HCT116 (cell line): ENCODE results near the gene FIBCD1. TPM values are rescaled to one million over a fixed set of nuclear protein-coding genes. Genes with fewer than 3 reads are reported as not detected.

Experiments used
- ATAC-seq: fragments of 200-7000 bp; cut with Tn5 transposase; 2 replicates; pipeline ENCODE4 v1.9.1; 2020; ENCODE audit warnings: mild to moderate bottlenecking, moderate library complexity
- BruUV-seq: library from RNA; stranded (reverse); fragments of 400-500 nt; replicated peaks from 2 replicates; lab custom pipeline; 2021; lab: Mats Ljungman, UMichigan
- CTCF ChIA-PET: fragments of 300-600 bp; sonication (Branson Sonifier 250); formaldehyde crosslinking; loops from one replicate; lab custom pipeline; 2021; ENCODE audit warnings: antibody characterized with exemption; lab: Charles Lee
- POLR2A ChIA-PET: fragments of 300-600, 350-600 bp; sonication (Branson Sonifier 250); formaldehyde crosslinking; loops from one replicate; lab custom pipeline; 2021; ENCODE audit warnings: antibody characterized with exemption; lab: Charles Lee
- RAD21 ChIA-PET, 2 experiments: fragments of 300-600 bp; sonication (Branson Sonifier 250); formaldehyde crosslinking; loops; one replicate each; lab custom pipeline; 2023; ENCODE audit warnings: low total read pairs in 2 of 2; ENCODE audit not compliant: uncharacterized antibody in 2 of 2, unreplicated experiment in 2 of 2, low non-redundant PET in 1 of 2; lab: Charles Lee
- DNase-seq: peaks from one replicate; pipeline ENCODE4 v3.0.0-alpha.2; 2010; ENCODE audit warnings: low read depth, low spot score
- H2AFZ ChIP-seq: fragments of 200-600 bp; shearing (Covaris generic), sonication (generic); 2 replicates; pipeline ENCODE4 v1.6.1; 2017; ENCODE audit warnings: low read depth, mixed run types, mixed read lengths, antibody characterized with exemption, low read length; ENCODE audit not compliant: poor library complexity, severe bottlenecking
- H3K27ac ChIP-seq: 2 replicates; pipeline ENCODE4 v1.5.1; 2012; ENCODE audit warnings: low read depth, low read length
- H3K27me3 ChIP-seq: fragments of 200-600 bp; sonication (generic); 2 replicates; pipeline ENCODE4 v1.6.1; 2016; ENCODE audit warnings: mixed run types, low read length, mixed read lengths; ENCODE audit not compliant: insufficient read depth
- H3K36me3 ChIP-seq, 2 experiments: fragments of 200-500 bp in 1 of 2; fragments of 200-600 bp in 1 of 2; sonication (Bioruptor generic) in 1 of 2; sonication (generic) in 1 of 2; 2 replicates each; pipeline versions ENCODE4 v1.5.1 to v1.6.1; 2014 to 2016; ENCODE audit warnings: low read length in 2 of 2, inconsistent platforms in 1 of 2, mixed read lengths in 1 of 2, mixed run types in 1 of 2; ENCODE audit not compliant: insufficient read depth in 2 of 2, control insufficient read depth in 1 of 2
- H3K4me1 ChIP-seq, 2 experiments: fragments of 200-600 bp in 1 of 2; sonication (generic) in 1 of 2; 2 replicates each; pipeline versions ENCODE4 v1.5.1 to v1.6.1; 2012 to 2017; ENCODE audit warnings: low read length in 2 of 2, inconsistent platforms in 1 of 2, mild to moderate bottlenecking in 1 of 2, mixed read lengths in 1 of 2, mixed run types in 1 of 2, moderate library complexity in 1 of 2; ENCODE audit not compliant: insufficient read depth in 2 of 2, control insufficient read depth in 1 of 2
- H3K4me2 ChIP-seq: fragments of 200-600 bp; sonication (generic); 2 replicates; pipeline ENCODE4 v1.6.1; 2017; ENCODE audit warnings: mixed run types, low read length, mixed read lengths
- H3K4me3 ChIP-seq, 2 experiments: fragments of 200-600 bp in 1 of 2; sonication (generic) in 1 of 2; replicated peaks in 1 of 2; 2 replicates each; pipeline ENCODE4 v1.5.1; 2011 to 2016; ENCODE audit warnings: low read length in 2 of 2, control low read depth in 1 of 2, low read depth in 1 of 2, mild to moderate bottlenecking in 1 of 2, mixed read lengths in 1 of 2, mixed run types in 1 of 2
- H3K79me2 ChIP-seq: fragments of 200-600 bp; sonication (generic); 2 replicates; pipeline ENCODE4 v1.6.1; 2017; ENCODE audit warnings: mild to moderate bottlenecking, mixed run types, low read length, moderate library complexity, mixed read lengths; ENCODE audit not compliant: insufficient read depth
- H3K9ac ChIP-seq: fragments of 200-600 bp; sonication (generic); 2 replicates; pipeline ENCODE4 v1.6.1; 2016; ENCODE audit warnings: low read length, mixed read lengths
- H3K9me2 ChIP-seq: fragments of 200-600 bp; sonication (generic), shearing (Covaris generic); 2 replicates; pipeline ENCODE4 v1.6.1; 2017; ENCODE audit warnings: mixed run types, mild to moderate bottlenecking, moderate library complexity; ENCODE audit not compliant: insufficient read depth
- H3K9me3 ChIP-seq, 2 experiments: fragments of 200-500 bp in 1 of 2; fragments of 200-600 bp in 1 of 2; sonication (Bioruptor generic) in 1 of 2; sonication (generic) in 1 of 2; 2 replicates each; pipeline ENCODE4 v1.6.1; 2014 to 2017; ENCODE audit warnings: low read length in 2 of 2, mixed read lengths in 2 of 2, inconsistent platforms in 1 of 2, low read depth in 1 of 2, mild to moderate bottlenecking in 1 of 2, mixed run types in 1 of 2, moderate library complexity in 1 of 2; ENCODE audit not compliant: control insufficient read depth in 1 of 2, insufficient read depth in 1 of 2
- H4K20me1 ChIP-seq: fragments of 200-600 bp; sonication (generic), shearing (Covaris generic); 2 replicates; pipeline ENCODE4 v1.6.1; 2017; ENCODE audit warnings: mixed run types, mild to moderate bottlenecking, moderate library complexity; ENCODE audit not compliant: insufficient read depth
- CTCF ChIP-seq, 3 experiments: fragments of 200-600 bp in 1 of 3; sonication (generic) in 1 of 3; IDR thresholded peaks in 2 of 3; conservative IDR thresholded peaks in 1 of 3; 2 replicates each; pipeline ENCODE4 v1.5.1; 2012 to 2017; ENCODE audit warnings: low read depth in 2 of 3, low read length in 2 of 3, antibody characterized with exemption in 1 of 3, borderline replicate concordance in 1 of 3, control low read depth in 1 of 3, mild to moderate bottlenecking in 1 of 3, mixed read lengths in 1 of 3, mixed run types in 1 of 3, moderate library complexity in 1 of 3; ENCODE audit not compliant: insufficient read depth in 1 of 3
- EGR1 ChIP-seq: IDR thresholded peaks from 2 replicates; pipeline ENCODE4 v1.6.1; 2012; ENCODE audit warnings: low read depth
- ELF1 ChIP-seq: IDR thresholded peaks from 2 replicates; pipeline ENCODE4 v1.6.1; 2012; ENCODE audit warnings: low read depth, borderline replicate concordance
- EZH2 ChIP-seq: fragments of 200-600 bp; sonication (generic); IDR thresholded peaks from 2 replicates; pipeline ENCODE4 v1.6.1; 2017; ENCODE audit warnings: antibody characterized with exemption, mixed run types
- FOSL1 ChIP-seq: IDR thresholded peaks from 2 replicates; pipeline ENCODE4 v1.6.1; 2012; ENCODE audit warnings: low read depth
- JUND ChIP-seq: IDR thresholded peaks from 2 replicates; pipeline ENCODE4 v1.6.1; 2012
- MAX ChIP-seq: IDR thresholded peaks from 2 replicates; pipeline ENCODE4 v1.6.1; 2012
- POLR2AphosphoS5 ChIP-seq: IDR thresholded peaks from 2 replicates; pipeline ENCODE4 v1.6.1; 2011; ENCODE audit warnings: mild to moderate bottlenecking, low read depth, low read length, moderate library complexity
- SIN3A ChIP-seq: IDR thresholded peaks from 2 replicates; pipeline ENCODE4 v1.6.1; 2012; ENCODE audit warnings: low read depth
- SP1 ChIP-seq: IDR thresholded peaks from 2 replicates; pipeline ENCODE4 v1.6.1; 2012; ENCODE audit warnings: low read depth
- TCF7L2 ChIP-seq: IDR thresholded peaks from 2 replicates; pipeline ENCODE4 v1.7.0; 2011; ENCODE audit warnings: borderline replicate concordance, inconsistent platforms; ENCODE audit not compliant: insufficient read depth, insufficient read length; ENCODE audit errors: extremely low read depth
- intact Hi-C: fragments of 100-400 bp; cut with micrococcal nuclease; formaldehyde crosslinking; loops from 2 replicates; pipeline ENCODE4 v1.10.0; 2022
- total RNA-seq: library from RNA; stranded (reverse); gene quantifications from one replicate; pipeline ENCODE4 v1.2.1, GENCODE V29; 2021; ENCODE audit not compliant: unreplicated experiment

FIBCD1 gene
- total RNA-seq, 1 experiment from 2014 or later, result 26.1 TPM

- BruUV-seq, result no TSS peak
- Histone ChIP-seq H3K36me3 (no peaks in the 10 kb centered on the region), H3K4me3 (peak overlapping the region; percentile 2 to 32; a peak in 2 of 4 replicates), H3K27me3 (peaks cover 5% of the 10 kb centered on the region; the same call in 1 of the 2 replicates), H3K9me3 (peaks cover 0 to 5% of the 10 kb centered on the region in 2 experiments; a peak in 1 of 4 replicates), H2AFZ (peak overlapping the region; percentile 67), H4K20me1 (no peaks in the 10 kb centered on the region), H3K9me2 (no peaks in the 10 kb centered on the region), H3K79me2 (no peaks in the 10 kb centered on the region), H3K4me2 (peak overlapping the region; percentile 80), H3K27ac (no peak overlapping the region), H3K9ac (peak overlapping the region; percentile 26), H3K4me1 (peaks cover 12 to 22% of the 10 kb centered on the region in 2 experiments)
- ChIA-PET RAD21 (interaction anchor here in 1 of 2 experiments (0.6 kb wide), 1 partner anchor 76 kb away, joined by 4 read pairs; no protein-coding TSS in a partner anchor), POLR2A (interaction anchor here (1.0 to 1.2 kb wide), 2 partner anchors 14 to 16 kb away, joined by 3 to 4 read pairs; no protein-coding TSS in a partner anchor), CTCF (interaction anchor here (0.6 to 1.0 kb wide), 3 partner anchors 19 to 89 kb away, joined by 3 to 4 read pairs (median 4); no protein-coding TSS in a partner anchor)
- DNase-seq, result peak; percentile 79
- TF ChIP-seq POLR2AphosphoS5 (peak; percentile 21; the same call in 1 of the 2 replicates), CTCF (IDR thresholded peaks at IDR 0.05 in 2 of 3, conservative IDR thresholded peaks at IDR 0.05 in 1 of 3; ENCODE audit: borderline replicate concordance in 1 of 3, insufficient read depth in 1 of 3, low read depth in 2 of 3, low read length in 2 of 3) (no peak), EZH2 (no peak), FOSL1 (peak; percentile 91), ELF1 (no peak), TCF7L2 (no peak), MAX (peak; percentile 64; the same call in 1 of the 2 replicates), SIN3A (no peak), JUND (peak; percentile 81), EGR1 (no peak), SP1 (peak; percentile 70)
- ATAC-seq, result peak; percentile 97
- intact Hi-C loops, result no loop called here
Measured at GRCh38 chr9:130962418-130963316, 23.6 kb upstream of the FIBCD1 start.
